GM13976 (cell line): Measurements from ENCODE around the gene SH3RF3.

Experiments
- DNase-seq: peaks from one replicate; pipeline ENCODE4 v3.0.0; 2012; ENCODE audit warnings: low spot score
- CTCF ChIP-seq: IDR thresholded peaks from 2 replicates; pipeline ENCODE4 v1.5.1; 2012; ENCODE audit warnings: borderline replicate concordance, mild to moderate bottlenecking; ENCODE audit not compliant: insufficient read depth; ENCODE audit errors: extremely low read depth, missing control alignments, control extremely low read depth
- in situ Hi-C: fragments of 300-500 bp; cut with MboI; formaldehyde crosslinking; loops from one replicate; pipeline ENCODE4 v1.12.0; 2022; ENCODE audit warnings: low sequenced_read_pairs, mixed read lengths, inconsistent platforms; ENCODE audit not compliant: unreplicated experiment

SH3RF3 gene

DNA sequence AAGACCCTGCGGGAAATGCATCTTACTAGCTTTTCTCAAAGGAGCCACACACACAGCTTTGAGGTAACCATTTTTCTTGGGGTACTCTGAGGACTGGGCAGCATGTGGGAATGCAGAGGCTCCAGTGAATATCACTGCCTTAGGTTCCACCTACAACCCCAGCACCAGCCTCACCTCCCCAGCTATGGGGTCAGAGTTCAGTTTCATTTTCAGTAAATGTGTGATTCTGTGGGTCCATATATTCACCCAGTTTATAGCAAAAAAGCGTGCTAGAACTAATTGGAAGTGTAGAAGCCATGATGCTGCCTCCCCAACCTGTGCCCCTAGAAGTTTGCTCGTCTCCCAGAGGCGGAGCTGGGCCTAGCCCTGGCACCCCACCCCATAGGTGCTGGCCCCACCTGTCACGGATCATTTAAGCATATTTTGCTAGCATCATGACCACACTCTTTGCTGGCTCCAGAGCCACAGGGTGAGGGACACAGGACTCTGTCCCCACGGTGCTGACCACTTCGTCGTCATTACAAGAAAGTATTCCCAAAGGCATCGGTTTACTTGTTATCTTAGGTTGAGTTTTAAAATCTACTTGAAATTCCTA, 57.7 kb downstream of the SH3RF3 start:
- DNase-seq, result no peak
- in situ Hi-C loops, result no loop called here
- no peak for TF ChIP-seq CTCF

DNA sequence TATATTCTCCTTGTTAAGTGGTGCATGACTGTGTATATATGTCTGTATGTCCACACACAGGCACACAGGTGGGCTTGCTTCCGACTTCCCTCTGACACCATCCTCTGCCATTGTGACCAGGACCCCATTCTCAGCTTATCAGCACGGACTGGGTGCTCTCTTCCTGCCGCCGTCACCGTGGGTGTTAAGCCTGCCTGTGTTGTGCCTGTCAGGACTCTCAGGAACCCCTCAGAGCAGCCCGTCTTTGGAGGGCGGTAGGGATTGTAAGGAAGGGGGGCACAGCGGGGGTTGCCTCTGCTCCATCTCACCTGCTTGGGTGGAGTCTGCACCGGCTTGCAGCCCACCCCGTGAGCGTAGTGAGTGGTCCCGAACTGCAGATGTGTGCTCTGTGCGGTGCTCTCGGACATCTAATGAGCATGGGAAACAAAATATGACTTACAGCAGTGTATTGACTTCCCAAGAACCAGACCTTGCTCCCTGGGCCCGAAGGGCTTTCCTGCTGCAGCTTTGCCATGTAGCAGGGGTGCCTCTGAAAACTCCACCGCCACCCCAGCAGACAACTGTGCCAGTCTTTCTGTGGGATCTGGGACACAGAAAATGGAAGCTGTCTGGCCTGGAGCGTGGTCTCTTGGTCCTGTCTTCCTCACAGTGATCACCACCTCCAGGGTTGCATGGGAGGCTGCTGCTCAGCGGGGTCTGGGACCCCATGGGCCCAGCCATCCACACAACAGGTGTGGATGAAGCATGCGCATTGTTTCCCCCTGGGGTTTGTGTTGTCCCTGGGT, 58.9 kb downstream of the SH3RF3 start:
- DNase-seq, result no peak
- no peak for TF ChIP-seq CTCF
- in situ Hi-C loops, result no loop called here

- no peak for TF ChIP-seq CTCF
- in situ Hi-C loops, result no loop called here
- no peak for DNase-seq
Measured at GRCh38 chr2:109188496-109188890, 59.5 kb downstream of the SH3RF3 start.

GRCh38 chr2:109188898-109189297, 59.9 kb downstream of the SH3RF3 start:
- in situ Hi-C loops, result no loop called here
- TF ChIP-seq CTCF, result no peak
- DNase-seq, result no peak

DNA sequence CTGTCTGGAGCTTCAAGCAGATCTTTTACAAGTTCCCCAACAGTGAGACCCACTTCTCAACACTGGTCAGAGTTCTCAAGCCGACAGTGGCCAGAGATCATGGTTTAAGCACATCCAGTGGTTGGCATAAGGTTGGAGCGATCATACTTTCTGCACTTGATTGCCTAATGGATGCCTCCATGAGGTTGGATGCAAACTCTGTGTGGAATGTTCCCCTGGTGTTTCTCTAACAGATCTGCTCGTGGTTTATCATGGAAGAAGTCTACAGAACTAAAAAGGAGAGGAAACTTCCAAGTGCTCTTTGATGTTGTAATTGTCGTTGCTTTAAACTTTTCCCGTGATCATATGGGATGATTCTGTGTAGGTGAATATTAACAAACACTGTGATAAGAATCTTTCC, 60.7 kb downstream of the SH3RF3 start:
- in situ Hi-C loops, result no loop called here
- no peak for DNase-seq
- no peak for TF ChIP-seq CTCF

GRCh38 chr2:109193807-109194619, 65.0 kb downstream of the SH3RF3 start:
- in situ Hi-C loops, result no loop called here
- DNase-seq, result no peak
- TF ChIP-seq CTCF, result no peak
